ENCODE measurements around the gene DNAH2.

The DNAH2 gene

DNA sequence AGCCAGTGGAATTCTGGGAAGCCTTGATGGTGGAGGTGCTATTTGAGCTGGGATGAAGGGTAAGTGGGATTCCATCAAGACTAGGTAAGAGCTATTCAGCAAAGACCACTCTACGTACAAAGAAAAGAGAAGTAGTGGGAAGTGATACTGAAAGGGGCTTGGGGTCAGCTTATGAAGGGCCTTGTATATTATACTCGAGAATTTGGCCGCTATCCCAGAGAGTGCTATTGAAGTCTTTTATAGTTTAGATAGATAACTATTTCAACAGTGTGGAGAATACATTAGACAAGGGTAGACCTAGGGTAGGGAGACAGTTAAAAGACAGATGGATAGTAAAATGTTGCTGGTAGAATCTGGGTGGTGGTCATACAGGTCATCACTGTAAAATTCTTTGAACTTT lies 10.3 kb downstream of the DNAH2 start:
- no peak for DNase-seq (ENCODE audit: low read depth)
- TF ChIP-seq, protein P1, sequence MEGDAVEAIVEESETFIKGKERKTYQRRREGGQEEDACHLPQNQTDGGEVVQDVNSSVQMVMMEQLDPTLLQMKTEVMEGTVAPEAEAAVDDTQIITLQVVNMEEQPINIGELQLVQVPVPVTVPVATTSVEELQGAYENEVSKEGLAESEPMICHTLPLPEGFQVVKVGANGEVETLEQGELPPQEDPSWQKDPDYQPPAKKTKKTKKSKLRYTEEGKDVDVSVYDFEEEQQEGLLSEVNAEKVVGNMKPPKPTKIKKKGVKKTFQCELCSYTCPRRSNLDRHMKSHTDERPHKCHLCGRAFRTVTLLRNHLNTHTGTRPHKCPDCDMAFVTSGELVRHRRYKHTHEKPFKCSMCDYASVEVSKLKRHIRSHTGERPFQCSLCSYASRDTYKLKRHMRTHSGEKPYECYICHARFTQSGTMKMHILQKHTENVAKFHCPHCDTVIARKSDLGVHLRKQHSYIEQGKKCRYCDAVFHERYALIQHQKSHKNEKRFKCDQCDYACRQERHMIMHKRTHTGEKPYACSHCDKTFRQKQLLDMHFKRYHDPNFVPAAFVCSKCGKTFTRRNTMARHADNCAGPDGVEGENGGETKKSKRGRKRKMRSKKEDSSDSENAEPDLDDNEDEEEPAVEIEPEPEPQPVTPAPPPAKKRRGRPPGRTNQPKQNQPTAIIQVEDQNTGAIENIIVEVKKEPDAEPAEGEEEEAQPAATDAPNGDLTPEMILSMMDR (IDR thresholded peaks at IDR 0.05; ENCODE audit: low read depth, low read length, missing control alignments), result no peak
- H3K4me3 ChIP-seq (ENCODE audit: low read depth, low read length), result no peak overlapping the region

DNA sequence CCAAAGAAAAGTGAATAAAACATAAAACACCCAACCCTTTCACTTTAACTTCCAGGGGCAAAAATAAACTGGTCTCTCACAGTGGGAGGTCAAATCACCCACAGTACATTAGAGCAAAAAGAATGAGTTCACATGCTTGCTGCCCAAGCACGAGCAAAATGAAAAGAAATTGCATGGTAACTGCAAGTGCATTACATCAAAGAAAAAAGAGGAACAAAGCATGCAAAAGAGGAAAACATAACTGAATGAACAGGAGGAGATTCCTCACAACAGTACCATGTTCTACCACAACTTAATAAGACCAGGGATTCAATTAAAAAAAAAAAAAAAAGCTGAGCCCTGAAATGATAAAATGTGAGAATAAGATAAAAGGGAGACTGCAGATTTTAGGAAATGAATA lies 12.3 kb downstream of the DNAH2 start:
- no peak overlapping the region for H3K4me3 ChIP-seq (ENCODE audit: low read depth, low read length)
- DNase-seq (ENCODE audit: low read depth), result no peak
- TF ChIP-seq, protein P1 (IDR thresholded peaks at IDR 0.05; ENCODE audit: low read depth, low read length, missing control alignments), result no peak

DNA sequence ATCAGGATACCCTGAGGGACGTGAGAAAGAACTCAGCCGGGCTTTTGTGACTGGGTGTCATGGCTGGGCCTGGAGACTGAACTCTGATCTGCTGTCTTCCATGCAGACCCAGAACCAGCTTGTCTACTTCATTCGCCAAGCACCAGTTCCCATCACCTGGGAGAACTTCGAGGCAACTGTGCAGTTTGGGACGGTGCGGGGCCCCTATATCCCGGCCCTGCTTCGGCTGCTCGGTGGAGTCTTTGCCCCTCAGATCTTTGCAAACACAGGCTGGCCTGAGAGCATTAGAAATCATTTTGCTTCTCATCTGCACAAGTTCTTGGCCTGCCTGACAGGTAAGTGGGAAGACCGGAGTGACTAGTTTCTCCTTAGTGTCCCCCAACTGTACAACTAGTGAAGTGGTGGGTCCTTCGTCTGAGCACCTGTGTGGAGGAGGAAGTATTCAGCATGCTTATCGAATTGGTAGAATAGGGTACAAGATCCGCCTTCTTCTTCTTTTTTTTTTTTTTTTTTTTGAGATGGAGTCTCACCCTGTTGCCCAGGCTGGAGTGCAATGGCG lies 15.5 kb downstream of the DNAH2 start:
- TF ChIP-seq, protein P1 (IDR thresholded peaks at IDR 0.05; ENCODE audit: low read depth, low read length, missing control alignments), result no peak

DNA sequence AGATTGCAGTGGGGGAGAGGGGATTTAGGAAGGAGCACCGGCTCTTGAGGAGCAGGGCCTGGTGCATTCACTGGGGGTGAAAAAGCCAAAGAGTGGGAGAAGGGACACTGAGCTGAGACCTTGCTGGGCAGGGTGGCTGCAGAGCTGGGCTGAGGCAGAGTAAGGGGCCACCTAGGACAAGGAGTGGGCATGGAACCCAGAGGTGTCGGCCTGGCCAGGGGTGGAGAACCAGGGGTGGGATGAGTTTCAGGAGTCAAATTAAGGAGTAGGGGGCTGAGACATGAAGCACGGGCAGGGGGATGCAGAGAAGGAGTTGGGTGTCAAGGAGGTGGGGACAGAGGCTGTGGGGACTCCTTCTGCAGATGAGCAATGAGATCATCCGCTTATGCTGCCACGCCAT lies 20.1 kb downstream of the DNAH2 start:
- no peak overlapping the region for H3K4me3 ChIP-seq (ENCODE audit: low read depth, low read length)
- no peak for DNase-seq (ENCODE audit: low read depth)
- TF ChIP-seq, protein P1 (IDR thresholded peaks at IDR 0.05; ENCODE audit: low read depth, low read length, missing control alignments), result no peak

More for the DNA sequence above, 15.5 kb downstream of the DNAH2 start:
- no peak for DNase-seq (ENCODE audit: low read depth)
- no peak overlapping the region for H3K4me3 ChIP-seq (ENCODE audit: low read depth, low read length)

DNA sequence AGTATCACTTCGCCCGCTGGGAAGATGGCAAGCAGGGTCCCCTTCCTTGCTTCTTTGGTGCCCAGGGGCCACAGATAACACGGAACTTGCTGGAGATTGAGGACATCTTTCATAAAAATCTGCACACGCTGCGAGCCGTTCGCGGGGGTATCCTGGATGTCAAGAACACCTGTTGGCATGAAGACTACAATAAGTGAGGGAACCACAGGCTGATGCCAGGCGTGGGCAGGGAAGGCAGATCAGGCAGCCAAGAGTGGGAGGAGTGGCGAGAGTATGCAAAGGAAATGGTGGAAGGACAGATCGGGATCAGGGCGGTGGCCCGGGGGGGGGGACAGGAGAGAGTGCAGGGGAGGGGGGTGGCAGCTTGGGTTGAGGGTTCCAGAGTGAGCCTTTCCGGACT lies 22.2 kb downstream of the DNAH2 start:
- no peak for DNase-seq (ENCODE audit: low read depth)
- no peak overlapping the region for H3K4me3 ChIP-seq (ENCODE audit: low read depth, low read length)
- TF ChIP-seq, protein P1 (IDR thresholded peaks at IDR 0.05; ENCODE audit: low read depth, low read length, missing control alignments), result no peak

DNA sequence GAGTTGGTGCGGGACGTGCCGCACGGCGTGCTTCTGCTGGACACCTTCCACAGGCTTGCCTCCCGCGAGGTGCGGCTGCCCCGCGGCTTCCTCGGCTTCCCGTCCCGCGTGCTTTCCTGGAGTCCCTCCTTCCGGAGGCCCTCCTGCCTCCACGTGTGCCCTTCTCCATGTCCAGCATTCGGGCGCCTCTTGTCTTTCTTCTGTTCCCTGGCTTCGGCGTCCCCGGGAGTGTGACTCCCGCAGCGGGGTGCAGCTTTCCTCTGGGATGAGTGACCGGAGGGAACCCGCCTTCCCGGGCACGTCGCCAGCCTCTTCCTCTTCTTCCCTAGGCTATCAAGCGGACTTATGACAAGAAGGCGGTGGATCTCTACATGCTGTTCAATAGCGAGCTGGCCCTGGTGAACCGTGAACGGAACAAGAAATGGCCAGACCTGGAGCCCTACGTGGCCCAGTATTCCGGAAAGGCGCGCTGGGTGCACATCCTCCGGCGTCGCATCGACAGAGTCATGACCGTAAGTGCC lies 23.0 kb downstream of the DNAH2 start:
- no peak for DNase-seq (ENCODE audit: low read depth)
- H3K4me3 ChIP-seq (ENCODE audit: low read depth, low read length), result no peak overlapping the region
- TF ChIP-seq, protein P1 (IDR thresholded peaks at IDR 0.05; ENCODE audit: low read depth, low read length, missing control alignments), result no peak

DNA sequence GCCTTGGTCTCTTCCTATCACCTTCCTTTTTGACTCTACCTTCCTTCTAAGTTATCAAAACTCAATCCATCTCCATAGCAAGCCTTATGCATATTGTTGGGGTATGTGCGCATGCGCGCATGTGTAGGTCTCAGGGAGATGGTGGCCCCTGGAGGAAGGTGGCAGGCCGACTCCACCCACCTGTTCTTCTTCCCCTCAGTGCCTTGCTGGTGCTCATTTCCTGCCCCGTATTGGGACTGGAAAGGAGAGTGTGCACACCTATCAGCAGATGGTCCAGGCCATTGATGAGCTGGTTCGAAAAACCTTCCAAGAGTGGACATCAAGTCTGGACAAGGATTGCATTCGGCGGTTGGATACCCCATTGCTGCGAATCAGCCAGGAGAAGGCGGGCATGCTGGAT lies 25.2 kb downstream of the DNAH2 start:
- no peak overlapping the region for H3K4me3 ChIP-seq (ENCODE audit: low read depth, low read length)
- DNase-seq (ENCODE audit: low read depth), result no peak
- TF ChIP-seq, protein P1 (IDR thresholded peaks at IDR 0.05; ENCODE audit: low read depth, low read length, missing control alignments), result no peak
